Mammary epithelial cell (primary cell): Measurements from ENCODE around the gene KRT12.

ENCODE experiments used
- EZH2 ChIP-seq: IDR thresholded peaks from 2 replicates; pipeline ENCODE4 v1.6.1; 2012; ENCODE audit warnings: low read length, inconsistent platforms, borderline replicate concordance
- TF ChIP-seq, protein P1 (sequence below), 2 donors: IDR thresholded peaks in 1 of 2; conservative IDR thresholded peaks in 1 of 2; 2 replicates each; pipeline ENCODE4 v1.5.1; 2011 to 2012; ENCODE audit warnings: inconsistent platforms in 2 of 2, low read length in 2 of 2, mild to moderate bottlenecking in 2 of 2, control low read depth in 1 of 2, low read depth in 1 of 2; ENCODE audit not compliant: insufficient read depth in 1 of 2; ENCODE audit errors: extremely low read depth in 1 of 2

DNA sequence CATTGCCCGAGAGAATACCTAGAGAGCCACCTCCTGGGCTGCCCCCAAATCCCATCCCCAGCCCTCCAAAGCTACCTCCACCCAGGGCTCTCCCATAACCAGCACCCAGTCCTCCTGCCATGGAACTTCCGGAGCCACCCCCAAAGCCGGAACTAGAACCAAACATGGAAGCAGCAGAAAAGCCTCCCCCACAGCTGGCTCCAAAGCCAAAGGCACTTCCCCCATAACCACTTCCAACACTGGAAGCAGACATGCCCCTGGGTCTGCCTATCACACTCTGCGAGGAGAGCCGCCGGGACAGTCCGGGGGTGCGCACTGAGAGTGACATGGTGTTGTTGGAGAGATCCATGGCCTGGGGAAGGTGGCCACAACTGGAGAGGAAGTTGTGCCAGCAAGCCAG lies at the start of gene KRT12:
- TF ChIP-seq, protein P1, sequence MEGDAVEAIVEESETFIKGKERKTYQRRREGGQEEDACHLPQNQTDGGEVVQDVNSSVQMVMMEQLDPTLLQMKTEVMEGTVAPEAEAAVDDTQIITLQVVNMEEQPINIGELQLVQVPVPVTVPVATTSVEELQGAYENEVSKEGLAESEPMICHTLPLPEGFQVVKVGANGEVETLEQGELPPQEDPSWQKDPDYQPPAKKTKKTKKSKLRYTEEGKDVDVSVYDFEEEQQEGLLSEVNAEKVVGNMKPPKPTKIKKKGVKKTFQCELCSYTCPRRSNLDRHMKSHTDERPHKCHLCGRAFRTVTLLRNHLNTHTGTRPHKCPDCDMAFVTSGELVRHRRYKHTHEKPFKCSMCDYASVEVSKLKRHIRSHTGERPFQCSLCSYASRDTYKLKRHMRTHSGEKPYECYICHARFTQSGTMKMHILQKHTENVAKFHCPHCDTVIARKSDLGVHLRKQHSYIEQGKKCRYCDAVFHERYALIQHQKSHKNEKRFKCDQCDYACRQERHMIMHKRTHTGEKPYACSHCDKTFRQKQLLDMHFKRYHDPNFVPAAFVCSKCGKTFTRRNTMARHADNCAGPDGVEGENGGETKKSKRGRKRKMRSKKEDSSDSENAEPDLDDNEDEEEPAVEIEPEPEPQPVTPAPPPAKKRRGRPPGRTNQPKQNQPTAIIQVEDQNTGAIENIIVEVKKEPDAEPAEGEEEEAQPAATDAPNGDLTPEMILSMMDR (conservative IDR thresholded peaks at IDR 0.05 in 1 of 2, IDR thresholded peaks at IDR 0.05 in 1 of 2; ENCODE audit: extremely low read depth in 1 of 2, insufficient read depth in 1 of 2, low read depth in 1 of 2, low read length in 2 of 2), result no peak
- TF ChIP-seq EZH2, result no peak
